Endothelial cell of umbilical vein (primary cell): ENCODE results near the gene SERPINA3.
"Not testable (repeated sequence)": the region's sequence is repeated elsewhere in the genome, so short reads cannot be mapped to it uniquely, and the experiment has no call there.

ENCODE experiments used
- EZH2 ChIP-seq: IDR thresholded peaks from 2 replicates; pipeline ENCODE4 v1.6.1; 2012; ENCODE audit warnings: borderline replicate concordance, low read depth, mild to moderate bottlenecking, moderate library complexity, low read length, inconsistent platforms; ENCODE audit not compliant: severe bottlenecking
- MAX ChIP-seq: IDR thresholded peaks from 2 replicates; pipeline ENCODE4 v1.6.1; 2011; ENCODE audit not compliant: insufficient read depth, insufficient read length
- POLR2A ChIP-seq: IDR thresholded peaks from 2 replicates; pipeline ENCODE4 v1.6.1; 2012; ENCODE audit warnings: low read depth, mild to moderate bottlenecking, control low read depth, low read length
- POLR2AphosphoS5 ChIP-seq: IDR thresholded peaks from 2 replicates; pipeline ENCODE4 v1.6.1; 2012; ENCODE audit warnings: low read depth, mild to moderate bottlenecking, control low read depth, low read length, moderate library complexity; ENCODE audit not compliant: insufficient read depth

DNA sequence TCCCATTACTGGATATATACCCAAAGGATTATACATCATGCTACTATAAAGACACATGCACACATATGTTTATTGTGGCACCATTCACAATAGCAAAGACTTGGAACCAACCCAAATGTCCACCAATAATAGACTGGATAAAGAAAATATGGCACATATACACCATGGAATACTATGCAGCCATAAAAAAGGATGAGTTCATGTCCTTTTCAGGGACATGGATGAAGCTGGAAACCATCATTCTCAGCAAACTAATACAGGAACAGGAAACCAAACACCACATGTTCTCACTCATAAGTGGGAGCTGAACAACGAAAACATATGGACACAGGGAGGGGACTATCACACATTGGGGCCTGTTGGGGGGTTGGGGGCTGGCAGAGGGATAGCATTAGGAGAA lies 3.2 kb upstream of the SERPINA3 start:
- not testable (repeated sequence) for TF ChIP-seq POLR2AphosphoS5, MAX, POLR2A, EZH2
